GM21367 (cell line): ENCODE results near the gene ELL2.
"Not testable (repeated sequence)": the region's sequence is repeated elsewhere in the genome, so short reads cannot be mapped to it uniquely, and the experiment has no call there.

Source experiments
- ATAC-seq: cut with Tn5 transposase; IDR thresholded peaks from one replicate; pipeline ENCODE4 v1.9.1; 2021; ENCODE audit not compliant: unreplicated experiment

Gene ELL2

DNA sequence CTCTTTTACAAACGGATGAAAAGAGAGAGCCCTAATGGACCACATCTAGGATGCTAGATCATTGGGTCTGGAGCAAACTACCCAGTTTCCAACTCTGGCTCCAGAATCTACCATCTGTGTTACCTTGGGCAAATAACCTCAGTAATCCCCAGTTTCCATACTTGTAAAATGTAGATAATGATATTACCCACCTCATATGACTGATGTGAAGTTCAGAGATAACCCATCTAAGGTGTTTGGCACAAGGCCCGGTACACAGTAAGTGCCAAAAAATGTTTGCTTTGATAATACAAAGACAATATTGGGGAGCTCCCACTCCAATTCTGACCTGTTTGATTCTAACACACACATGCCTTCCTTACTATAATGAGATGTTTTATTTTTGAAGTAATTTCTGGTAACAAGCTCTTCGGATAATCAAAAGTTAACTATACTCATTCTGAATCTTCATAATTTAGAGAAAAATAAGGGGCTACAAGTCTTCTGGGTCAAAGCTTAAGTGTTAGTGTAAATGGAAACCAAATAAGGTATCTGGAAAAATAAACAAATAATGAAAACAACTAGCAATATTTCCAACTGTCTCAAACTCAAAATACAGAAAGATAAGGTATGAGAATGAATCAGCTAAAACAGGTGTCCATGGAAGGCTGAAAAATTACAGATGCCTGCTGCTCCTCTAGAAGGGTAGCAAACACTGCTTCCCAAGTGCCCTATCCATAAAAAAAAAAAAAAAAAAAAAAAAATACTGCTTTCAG is 30.4 kb downstream of the ELL2 start:
- ATAC-seq: no peak

DNA sequence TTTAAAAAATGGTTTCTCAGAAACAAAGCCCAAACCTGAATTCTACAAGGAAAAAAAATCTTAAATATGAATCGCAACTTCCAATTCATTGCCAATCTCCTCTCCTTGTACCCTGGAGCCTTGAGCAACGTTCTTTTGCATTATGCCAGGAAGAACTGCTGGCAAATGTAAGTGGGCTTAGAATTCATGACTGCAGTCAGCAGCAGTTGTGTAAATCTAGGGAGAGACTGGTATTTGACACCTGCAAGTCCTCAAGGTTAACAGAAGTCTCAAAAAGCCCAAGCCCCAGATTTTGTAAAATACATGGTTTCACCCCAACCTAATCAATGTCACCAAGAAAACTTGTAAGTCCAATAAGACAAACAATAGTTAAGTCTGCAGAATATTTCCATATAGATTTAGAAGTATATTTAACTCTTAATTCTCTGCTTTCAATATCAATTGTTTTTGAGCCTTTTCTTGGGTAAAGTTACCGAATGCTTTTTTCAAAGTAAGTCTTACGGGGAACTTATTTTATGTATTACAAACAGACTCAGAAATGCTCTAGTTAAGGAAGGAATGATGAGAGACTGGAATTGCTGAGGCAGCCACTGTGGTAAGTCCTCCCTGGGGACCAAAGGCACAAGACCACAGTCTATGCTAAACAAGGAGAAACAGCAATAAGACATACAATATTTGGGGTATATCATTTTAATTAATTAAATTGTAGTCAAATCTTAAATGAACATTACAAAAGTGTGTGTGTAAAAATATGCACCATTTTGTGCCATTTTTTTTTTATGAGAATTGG is 31.3 kb downstream of the ELL2 start:
- no peak for ATAC-seq

DNA sequence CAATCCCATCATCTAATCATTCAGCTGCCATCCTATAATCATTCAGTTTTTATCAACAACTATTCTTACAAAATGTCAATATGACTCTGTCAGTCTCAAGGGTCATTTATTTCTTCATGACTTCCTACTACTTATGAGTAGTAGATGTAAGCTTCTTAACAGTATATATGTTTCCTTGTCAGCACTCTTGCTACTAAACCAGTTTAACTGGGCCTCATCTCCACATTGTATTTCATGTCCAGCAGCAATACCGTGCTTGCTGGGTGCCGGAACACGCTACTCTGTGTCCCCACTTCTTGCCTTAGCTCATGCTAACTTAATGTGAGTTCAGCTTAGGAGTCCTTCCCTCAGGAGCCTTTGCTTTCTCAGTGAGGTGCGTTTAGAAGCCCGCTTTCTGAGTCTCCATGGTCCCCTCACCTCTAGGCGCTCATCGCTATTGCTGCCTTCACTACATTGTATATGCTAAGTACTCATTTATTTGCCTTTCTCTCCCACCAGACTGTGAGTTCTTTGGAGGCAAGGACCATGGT is 32.9 kb downstream of the ELL2 start:
- ATAC-seq: no peak

DNA sequence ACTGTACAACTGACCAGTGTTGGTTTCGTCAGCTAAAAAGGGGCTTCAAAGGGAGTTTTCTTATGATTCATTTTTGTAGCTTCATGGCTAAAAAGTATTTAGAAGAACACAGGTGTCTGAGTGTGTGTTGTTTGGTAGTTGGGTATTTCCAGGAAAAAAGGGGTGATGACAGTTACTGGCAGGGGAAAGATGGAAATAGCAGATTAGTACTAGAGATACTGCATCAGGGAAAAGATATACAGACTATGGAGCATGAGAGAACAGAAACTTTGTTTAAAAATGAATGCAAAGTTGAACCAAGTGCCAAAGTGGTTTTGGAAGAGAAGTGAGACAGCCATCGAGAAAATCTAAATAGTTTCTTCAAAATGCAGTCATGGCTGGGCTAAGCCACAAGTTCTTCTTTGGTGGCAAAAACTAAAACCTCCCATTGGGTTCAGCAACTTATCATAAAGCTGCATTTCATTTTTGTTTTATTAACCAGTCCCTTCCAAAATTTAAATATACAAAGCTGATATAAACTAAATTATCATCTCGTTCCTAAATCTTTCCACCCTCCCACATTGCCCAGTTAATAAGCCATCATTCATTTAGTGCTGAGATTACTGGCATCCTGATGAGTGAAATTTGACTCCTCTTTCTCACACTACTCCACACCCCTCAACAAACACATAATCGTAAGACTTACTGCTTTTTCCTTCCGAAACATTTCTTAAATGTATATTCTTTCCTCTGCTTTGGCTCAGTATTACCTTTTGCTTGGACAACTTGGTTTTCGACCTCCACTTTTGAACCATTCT is 33.5 kb downstream of the ELL2 start:
- ATAC-seq: peak; percentile 40

DNA sequence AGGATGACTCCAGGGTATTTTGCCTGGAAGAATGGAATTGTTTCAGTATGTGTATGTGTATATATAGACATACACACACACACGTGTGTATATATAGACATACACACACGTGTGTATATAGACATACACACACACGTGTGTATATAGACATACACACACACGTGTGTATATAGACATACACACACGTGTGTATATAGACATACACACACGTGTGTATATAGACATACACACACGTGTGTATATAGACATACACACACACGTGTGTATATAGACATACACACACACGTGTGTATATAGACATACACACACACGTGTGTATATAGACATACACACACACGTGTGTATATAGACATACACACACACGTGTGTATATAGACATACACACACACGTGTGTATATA is 34.4 kb downstream of the ELL2 start:
- not testable (repeated sequence) for ATAC-seq

DNA sequence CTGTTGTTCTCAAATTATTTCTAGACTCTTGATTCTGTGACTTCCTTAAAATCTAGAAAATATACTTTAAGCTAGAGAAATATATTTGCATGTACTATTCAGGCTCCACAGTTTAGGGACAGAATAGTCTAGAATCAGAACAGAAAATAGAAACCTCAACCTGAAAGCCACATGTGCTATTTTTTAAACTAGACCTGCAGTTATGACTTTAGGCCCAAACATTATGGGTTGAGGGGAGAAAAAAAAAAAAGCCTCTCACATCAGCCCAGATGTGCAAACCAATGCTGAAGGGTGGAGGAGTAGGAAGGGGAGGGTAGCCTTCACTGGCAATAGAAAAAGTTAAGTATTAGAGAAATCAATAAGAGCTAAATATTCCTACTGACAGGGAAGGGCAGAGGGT is 35.7 kb downstream of the ELL2 start:
- ATAC-seq: peak; percentile 44

DNA sequence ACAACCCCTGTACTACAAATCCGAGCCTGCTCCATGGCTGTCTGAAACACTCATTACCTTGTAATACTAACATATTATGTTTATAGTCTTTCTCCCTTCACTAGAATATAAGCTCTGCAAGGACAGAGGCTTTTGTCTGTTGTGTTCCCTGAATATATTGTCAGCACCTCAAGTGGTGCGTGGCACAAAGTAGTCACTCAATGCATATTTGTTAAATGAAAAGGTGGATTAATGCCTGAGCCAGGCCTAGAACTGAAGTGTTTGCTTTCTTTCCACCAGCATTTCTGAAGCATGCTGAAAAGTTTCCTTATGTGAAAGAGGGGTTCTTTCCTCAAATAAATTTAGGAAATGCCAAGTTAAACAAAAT is 36.3 kb downstream of the ELL2 start:
- ATAC-seq: no peak

DNA sequence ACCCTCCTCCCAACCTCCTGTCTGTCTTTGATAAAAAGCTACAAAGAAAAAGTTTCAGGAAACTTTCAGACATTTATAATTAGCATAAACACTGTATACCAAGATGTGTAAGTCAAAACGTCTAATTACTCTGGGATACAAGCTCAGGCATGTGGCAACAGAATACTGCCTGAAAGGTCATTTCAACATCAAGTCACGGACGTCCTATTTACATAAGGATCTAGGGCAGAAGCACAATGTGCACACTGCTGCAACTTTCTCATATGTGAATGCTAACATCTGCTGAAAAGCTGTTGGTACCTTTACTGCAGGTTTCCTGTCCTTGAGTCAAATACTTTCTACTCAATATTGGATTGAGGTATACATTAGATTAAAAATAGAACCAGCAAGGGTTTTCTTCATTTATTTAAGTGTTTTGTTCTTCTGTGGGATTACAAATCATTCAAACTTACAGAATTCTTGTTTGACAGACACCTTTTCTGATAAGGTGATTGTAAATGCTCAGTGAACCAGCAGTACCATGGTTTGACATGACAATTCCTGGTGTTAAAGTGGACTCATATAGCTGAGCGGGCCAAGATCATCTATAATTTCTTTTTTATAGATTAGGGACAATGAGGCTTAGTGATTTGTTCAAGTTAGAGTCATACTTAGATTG is 36.8 kb downstream of the ELL2 start:
- ATAC-seq: no peak

DNA sequence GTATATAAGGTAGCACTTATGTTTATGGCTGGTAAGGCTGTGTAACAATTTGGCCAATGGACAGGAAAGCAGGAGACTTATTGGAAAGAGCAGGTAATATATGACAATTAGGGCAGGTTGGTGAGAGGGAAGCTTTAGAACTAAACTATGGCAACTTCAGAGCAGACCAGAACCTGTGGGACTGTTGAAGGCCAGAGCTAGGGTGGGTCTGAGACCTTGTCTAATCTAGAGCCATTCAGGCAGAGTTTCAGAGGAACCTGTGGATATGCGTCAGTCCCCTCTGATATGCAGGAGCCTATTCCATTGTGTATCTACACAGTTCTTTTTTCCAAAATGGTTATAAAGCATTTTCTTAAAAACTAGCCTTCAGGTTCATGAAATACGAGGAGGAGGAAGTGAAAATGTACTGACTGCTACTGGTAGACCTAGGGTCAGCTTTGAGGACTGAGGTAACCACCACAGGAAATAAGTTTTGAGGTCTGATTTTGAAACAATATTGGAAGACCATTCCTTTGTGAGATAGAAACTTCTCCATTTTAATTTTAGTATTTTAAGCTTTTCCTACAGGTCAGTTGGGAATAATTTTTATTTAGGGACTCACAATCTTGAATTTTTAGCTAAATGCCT is 37.6 kb downstream of the ELL2 start:
- peak; percentile 31 for ATAC-seq

DNA sequence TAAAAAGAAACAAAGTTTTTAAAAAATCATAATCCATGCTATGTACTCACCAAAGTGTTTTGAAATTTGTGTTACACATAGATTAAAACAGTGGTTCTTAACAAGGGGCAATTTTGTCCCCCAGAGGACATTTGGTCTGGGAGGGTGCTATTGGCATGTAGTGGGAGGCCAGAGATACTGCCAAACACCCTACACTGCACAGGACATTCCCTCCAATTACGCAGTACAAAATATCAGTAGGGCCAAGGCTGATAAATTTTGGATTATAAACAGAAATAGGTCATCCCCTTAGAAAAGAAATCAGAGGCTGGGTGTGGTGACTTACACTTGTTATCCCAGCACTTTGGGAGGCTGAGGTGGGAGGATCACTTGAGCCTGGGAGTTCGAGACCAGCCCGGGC is 38.9 kb downstream of the ELL2 start:
- no peak for ATAC-seq

DNA sequence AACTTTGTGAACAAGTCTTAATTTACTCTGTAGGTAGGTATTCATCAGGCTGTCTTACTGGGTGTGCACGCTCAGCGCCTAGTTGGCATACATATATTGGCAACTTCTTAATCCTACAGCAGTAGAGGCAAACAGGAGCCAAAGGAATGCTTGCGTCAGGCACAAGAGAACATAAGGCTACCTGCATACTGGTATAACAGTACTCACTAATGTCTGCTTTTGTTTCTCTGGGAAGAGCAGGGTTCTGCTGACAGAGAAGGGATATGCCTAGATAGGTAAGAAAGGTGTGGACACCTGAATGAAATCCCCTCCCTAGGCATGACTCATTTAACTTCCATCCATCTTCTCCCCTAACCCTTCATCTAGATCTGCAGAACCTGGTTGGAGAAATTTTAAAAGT is 40.1 kb downstream of the ELL2 start:
- no peak for ATAC-seq

DNA sequence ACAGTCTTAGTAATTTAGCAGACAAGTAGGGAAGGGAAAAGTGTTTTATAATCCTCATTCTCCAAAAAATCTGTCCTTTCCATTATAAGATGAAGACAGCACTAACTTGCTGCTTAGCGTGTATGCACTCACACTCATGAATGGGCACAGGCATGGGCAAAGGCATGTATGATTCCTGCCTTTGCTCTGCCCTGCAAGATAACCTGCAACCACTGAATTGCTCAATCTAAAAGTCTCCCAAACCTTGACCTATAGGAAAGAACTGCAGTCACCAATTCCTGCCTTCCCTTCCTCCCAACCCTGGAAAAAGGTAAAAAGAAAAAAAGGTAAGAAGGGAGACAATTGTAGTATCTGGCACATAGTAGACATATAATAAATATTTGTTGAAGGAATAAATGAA is 40.8 kb downstream of the ELL2 start:
- no peak for ATAC-seq

DNA sequence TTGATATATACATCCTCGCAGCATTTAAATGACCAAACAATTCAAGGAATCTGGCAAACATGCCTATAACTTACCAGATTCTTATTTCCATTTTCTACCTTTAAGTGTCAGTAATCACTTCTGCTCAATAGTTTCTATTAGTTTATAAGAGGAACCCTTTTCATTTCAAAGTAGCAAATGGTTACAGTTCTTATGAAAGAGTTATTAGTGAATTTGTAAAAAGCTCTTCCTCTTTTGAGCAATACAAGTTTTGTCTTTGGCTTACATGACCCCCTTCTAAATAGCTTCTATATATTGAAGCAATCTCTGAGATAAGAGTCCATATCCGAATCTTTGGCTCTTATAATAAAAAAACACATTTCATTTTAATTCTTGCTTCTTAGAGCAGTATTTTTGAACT is 42.0 kb downstream of the ELL2 start:
- no peak for ATAC-seq

DNA sequence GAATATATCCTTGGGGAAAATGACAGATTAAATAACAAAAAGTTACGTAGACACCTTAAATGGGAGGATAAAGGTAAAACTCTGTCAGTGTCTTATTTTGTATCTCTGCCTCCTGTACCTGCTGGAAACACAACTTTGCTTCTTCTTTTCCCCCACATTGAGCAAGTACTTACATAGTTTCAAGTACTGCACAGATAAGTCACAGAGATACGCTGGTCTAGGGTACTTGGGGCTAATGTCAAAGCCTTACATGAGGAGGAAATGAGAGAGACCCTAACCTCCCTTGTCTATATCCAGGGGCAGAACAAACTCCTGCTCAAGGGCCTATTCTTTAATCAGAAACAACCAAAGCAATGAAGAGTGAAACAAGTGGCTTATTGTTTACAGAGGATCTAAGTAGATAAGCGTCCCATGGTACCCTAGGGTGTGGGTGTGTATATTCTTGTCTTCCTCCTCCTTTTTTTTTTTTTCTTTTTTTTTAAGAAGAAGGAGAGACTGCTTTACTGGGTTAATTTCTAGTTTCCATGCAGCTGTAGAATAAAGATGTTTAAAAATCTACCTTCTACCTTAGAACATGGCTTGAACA is 43.1 kb downstream of the ELL2 start:
- ATAC-seq: no peak

DNA sequence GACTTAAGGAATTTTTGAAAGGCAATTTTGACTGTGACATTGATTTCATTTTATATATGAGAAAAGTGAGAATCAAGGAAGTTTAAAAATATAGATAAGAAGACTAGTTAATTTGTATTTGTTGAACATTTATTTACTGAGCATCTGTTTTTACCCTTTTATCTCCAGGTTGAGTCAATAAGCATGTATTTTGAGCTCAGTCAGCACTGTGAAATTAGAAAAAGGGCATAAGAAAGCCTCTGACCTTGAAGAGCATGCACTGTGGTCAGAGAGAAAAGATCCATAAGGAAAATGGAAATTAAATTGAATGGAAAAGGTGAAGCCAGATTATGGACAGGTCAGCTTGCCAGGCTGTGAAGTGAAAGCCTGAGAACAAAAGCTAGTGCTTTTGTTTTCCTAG is 44.4 kb downstream of the ELL2 start:
- ATAC-seq: no peak

DNA sequence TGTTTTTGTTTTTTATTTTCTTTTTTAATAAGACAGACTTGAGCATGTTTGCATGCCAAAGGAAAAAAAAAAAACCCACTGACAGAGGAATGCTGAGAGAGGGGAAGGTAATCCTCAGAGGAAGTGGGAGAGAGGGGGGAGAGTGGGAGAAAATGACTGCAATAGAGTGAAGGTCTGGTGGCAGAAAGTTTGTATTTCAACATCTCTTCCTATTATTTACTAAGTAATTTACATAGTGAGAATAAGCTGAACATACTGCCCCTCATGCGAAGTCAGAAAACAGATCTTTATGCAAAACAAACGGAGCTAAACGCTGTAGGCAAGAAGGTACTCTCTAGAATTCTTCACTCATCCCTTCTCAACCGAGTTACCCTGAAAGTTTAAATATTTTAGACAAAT is 45.0 kb downstream of the ELL2 start:
- ATAC-seq: no peak

DNA sequence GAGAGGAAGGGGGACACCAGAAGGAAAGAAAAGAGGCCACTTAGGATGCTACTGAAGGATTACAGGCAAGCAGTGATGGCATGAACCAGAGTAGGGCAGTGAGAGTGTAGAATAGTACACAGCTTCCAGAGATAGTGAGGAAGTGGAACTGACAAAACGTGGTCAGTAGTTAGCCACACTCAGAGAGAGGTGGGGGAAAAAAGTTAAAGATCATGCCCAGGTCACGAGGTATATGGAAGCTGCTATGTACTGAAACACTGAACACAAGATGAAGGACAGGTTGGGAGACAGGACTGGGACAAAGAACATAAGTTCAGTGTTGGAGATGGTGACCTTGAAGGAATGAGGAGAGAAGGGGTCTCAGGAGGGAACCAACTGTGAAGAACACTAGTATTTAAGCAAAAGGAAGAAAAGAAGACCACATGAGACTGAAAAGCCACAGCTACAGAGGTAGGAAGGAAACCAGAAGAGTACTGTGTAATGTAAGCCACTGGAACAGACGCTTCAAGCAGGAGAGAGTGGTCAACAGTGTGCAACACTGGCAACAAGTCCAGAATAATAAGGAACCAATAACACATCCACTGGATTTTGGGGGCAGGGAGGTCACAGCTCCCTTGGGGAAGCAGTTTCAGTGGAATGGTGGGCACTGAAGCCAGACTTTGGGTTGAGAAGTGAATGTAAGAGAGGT is 45.5 kb downstream of the ELL2 start:
- ATAC-seq: peak; percentile 69

DNA sequence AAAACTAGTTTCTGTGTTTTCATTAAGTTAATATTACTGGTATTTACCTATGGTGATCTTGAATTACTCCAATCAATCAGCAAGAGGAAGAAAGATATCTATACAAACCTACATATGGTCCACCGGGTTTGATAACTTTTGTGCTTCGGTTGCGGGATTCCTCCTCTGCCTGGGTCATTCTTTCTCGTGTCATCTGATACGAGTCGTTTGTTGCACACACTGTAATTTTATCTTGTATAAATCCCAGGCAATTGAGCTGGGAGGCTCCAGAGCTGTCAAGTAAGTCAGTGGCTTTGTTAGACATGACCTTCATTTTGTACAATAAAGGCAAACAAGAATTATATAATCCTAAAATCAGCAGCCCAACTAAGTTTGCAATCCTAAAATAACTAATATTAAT is 48.0 kb downstream of the ELL2 start:
- no peak for ATAC-seq

DNA sequence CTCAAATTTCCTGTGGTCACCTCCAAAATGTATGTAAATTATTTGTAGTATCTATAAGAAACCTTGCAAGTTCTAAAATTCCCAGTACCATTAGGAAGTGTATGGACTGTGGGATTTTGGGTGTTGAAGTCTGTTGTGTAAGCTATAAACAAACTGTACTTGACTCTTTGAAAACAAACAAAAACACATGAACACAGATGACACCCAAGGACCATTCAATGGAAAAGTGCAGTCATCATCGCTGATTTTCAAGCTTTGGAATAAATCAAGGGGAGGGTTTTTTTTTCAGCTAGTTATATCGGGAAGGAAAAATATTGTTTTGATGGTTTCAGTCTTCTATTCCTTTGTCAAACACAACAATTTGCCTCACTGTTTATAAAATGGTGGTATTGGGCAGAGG is 49.6 kb downstream of the ELL2 start:
- ATAC-seq: no peak

DNA sequence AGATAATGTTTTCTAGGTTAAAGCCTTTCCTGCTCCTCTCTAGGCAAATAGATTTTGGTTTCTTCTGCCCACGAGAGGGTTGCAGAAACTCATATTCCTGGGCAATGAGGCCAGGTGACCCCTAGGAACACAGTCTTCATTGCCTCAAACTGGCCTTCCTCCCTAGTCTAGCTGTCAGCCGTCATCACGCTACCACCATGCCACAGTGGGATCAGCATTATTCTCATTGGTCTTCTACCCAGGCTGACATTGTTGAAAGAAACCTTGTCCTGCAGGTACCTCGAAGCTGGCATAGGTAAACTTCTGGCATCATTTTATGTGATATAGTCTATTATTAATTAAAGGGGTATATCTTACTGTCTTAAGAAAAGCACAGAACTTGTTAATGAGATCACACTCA is 51.1 kb downstream of the ELL2 start:
- ATAC-seq: no peak
